ENCODE data around the gene BNC2.

DNA sequence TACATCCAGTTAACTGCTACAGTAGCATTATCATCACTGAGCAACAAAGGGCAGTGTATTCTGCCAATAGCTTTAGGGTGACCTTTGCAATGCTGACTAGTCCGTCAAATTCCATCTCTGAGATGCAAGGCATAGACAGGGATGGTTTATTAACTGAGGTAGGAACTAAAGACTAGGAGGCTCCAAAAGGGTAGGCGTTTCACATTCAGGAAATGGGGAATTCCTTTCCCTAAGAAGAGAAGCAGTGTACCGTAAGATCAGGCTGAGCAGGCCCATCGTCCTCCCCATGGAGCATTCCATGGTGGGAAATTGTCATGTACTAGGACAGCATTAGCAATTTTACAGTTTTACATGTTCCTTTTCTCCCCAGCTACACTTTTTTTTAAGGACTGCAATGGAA lies 157.7 kb downstream of the BNC2 start:
- TF ChIP-seq SOX6 (IDR thresholded peaks at IDR 0.05) (no peak), SOX6 (CRISPR knock-in tag; IDR thresholded peaks at IDR 0.05) (no peak), PRPF4 (IDR thresholded peaks at IDR 0.05; ENCODE audit: low read depth, low read length, poor library complexity, severe bottlenecking) (no peak), SUZ12 (IDR thresholded peaks at IDR 0.05; ENCODE audit: low read depth, low read length) (no peak), ZSCAN29 (CRISPR knock-in tag; conservative IDR thresholded peaks at IDR 0.05) (no peak), ZNF776 (CRISPR knock-in tag; IDR thresholded peaks at IDR 0.05) (no peak), ZNF782 (CRISPR knock-in tag; IDR thresholded peaks at IDR 0.05; ENCODE audit: borderline replicate concordance) (no peak), CBX5 (CRISPR knock-in tag; IDR thresholded peaks at IDR 0.05; ENCODE audit: borderline replicate concordance) (no peak), CEBPB (IDR thresholded peaks at IDR 0.05; ENCODE audit: borderline replicate concordance, low read depth, low read length) (no peak)
- TF ChIP-seq, protein P1, sequence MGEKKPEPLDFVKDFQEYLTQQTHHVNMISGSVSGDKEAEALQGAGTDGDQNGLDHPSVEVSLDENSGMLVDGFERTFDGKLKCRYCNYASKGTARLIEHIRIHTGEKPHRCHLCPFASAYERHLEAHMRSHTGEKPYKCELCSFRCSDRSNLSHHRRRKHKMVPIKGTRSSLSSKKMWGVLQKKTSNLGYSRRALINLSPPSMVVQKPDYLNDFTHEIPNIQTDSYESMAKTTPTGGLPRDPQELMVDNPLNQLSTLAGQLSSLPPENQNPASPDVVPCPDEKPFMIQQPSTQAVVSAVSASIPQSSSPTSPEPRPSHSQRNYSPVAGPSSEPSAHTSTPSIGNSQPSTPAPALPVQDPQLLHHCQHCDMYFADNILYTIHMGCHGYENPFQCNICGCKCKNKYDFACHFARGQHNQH (CRISPR knock-in tag; IDR thresholded peaks at IDR 0.05), result no peak
- TF ChIP-seq, protein P2, sequence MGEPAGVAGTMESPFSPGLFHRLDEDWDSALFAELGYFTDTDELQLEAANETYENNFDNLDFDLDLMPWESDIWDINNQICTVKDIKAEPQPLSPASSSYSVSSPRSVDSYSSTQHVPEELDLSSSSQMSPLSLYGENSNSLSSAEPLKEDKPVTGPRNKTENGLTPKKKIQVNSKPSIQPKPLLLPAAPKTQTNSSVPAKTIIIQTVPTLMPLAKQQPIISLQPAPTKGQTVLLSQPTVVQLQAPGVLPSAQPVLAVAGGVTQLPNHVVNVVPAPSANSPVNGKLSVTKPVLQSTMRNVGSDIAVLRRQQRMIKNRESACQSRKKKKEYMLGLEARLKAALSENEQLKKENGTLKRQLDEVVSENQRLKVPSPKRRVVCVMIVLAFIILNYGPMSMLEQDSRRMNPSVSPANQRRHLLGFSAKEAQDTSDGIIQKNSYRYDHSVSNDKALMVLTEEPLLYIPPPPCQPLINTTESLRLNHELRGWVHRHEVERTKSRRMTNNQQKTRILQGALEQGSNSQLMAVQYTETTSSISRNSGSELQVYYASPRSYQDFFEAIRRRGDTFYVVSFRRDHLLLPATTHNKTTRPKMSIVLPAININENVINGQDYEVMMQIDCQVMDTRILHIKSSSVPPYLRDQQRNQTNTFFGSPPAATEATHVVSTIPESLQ (CRISPR knock-in tag; conservative IDR thresholded peaks at IDR 0.05), result no peak
- TF ChIP-seq, protein P3, sequence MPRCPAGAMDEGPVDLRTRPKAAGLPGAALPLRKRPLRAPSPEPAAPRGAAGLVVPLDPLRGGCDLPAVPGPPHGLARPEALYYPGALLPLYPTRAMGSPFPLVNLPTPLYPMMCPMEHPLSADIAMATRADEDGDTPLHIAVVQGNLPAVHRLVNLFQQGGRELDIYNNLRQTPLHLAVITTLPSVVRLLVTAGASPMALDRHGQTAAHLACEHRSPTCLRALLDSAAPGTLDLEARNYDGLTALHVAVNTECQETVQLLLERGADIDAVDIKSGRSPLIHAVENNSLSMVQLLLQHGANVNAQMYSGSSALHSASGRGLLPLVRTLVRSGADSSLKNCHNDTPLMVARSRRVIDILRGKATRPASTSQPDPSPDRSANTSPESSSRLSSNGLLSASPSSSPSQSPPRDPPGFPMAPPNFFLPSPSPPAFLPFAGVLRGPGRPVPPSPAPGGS (CRISPR knock-in tag; IDR thresholded peaks at IDR 0.05), result no peak
- TF ChIP-seq, protein P4, sequence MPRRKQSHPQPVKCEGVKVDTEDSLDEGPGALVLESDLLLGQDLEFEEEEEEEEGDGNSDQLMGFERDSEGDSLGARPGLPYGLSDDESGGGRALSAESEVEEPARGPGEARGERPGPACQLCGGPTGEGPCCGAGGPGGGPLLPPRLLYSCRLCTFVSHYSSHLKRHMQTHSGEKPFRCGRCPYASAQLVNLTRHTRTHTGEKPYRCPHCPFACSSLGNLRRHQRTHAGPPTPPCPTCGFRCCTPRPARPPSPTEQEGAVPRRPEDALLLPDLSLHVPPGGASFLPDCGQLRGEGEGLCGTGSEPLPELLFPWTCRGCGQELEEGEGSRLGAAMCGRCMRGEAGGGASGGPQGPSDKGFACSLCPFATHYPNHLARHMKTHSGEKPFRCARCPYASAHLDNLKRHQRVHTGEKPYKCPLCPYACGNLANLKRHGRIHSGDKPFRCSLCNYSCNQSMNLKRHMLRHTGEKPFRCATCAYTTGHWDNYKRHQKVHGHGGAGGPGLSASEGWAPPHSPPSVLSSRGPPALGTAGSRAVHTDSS (CRISPR knock-in tag; conservative IDR thresholded peaks at IDR 0.05), result no peak
